K562 (cell line): ENCODE data around the gene SLC27A4. TPM values are rescaled to one million over a fixed set of nuclear protein-coding genes. Genes with fewer than 3 reads are reported as not detected.
A peak's percentile ranks its signal among the peaks of the same experiment; 100 is the strongest.

Experiments
- ATAC-seq: fragments of 200-7000 bp; cut with Tn5 transposase; 3 replicates; pipeline ENCODE4 v1.9.1; 2020; ENCODE audit warnings: moderate library complexity
- BruUV-seq: library from RNA; stranded (reverse); fragments of 400-500 nt; replicated peaks from 2 replicates; lab custom pipeline; 2021; lab: Mats Ljungman, UMichigan
- CTCF ChIA-PET: fragments of 300-600 bp; formaldehyde crosslinking; extraction: SDS; loops from one replicate; lab custom pipeline; 2021; ENCODE audit warnings: low intra/inter-chr PET ratio; lab: Yijun Ruan, JAX
- POLR2A ChIA-PET: fragments of 300-600, 350-650 bp; sonication (Branson Sonifier 250); formaldehyde crosslinking; extraction: SDS; loops from one replicate; lab custom pipeline; 2021; ENCODE audit warnings: antibody characterized with exemption, inconsistent platforms; lab: Yijun Ruan, JAX
- DNase-seq, 4 experiments: peaks; one replicate each; pipeline versions ENCODE4 v3.0.0 to v3.0.0-alpha.2; 2011 to 2018; ENCODE audit warnings: low spot score in 3 of 4, mixed read lengths in 3 of 4; ENCODE audit errors: extremely low read depth in 1 of 4
- FAIRE-seq: peaks from 2 replicates; lab custom pipeline; 2011; peaks lifted over from hg19 to GRCh38; lab: Jason Lieb, UNC
- H2AFZ ChIP-seq: 2 replicates; pipeline ENCODE4 v1.6.0; 2011; ENCODE audit warnings: low read depth, low read length, control low read depth, inconsistent platforms
- H3K27ac ChIP-seq: fragments of 200-600 bp; 3 replicates; pipeline ENCODE4 v1.8.0; 2011; ENCODE audit warnings: low read depth, mild to moderate bottlenecking, control low read depth, inconsistent platforms, low read length, moderate library complexity, mixed read lengths; ENCODE audit errors: extremely low read depth
- H3K27me3 ChIP-seq, 2 experiments: fragments of 300-600 bp in 1 of 2; 2 replicates in 1 of 2; 3 replicates in 1 of 2; pipeline versions ENCODE4 v1.6.0 to v1.8.0; 2011; ENCODE audit warnings: inconsistent platforms in 2 of 2, low read length in 2 of 2, mild to moderate bottlenecking in 1 of 2, mixed read lengths in 1 of 2, moderate library complexity in 1 of 2; ENCODE audit not compliant: control insufficient read depth in 2 of 2, insufficient read depth in 2 of 2
- H3K36me3 ChIP-seq: fragments of 300-600 bp; 3 replicates; pipeline ENCODE4 v1.8.0; 2011; ENCODE audit warnings: mild to moderate bottlenecking, low read length, inconsistent platforms; ENCODE audit not compliant: control insufficient read depth, insufficient read depth
- H3K4me1 ChIP-seq, 2 experiments: fragments of 200-600 bp in 1 of 2; replicated peaks in 1 of 2; 2 replicates in 1 of 2; 3 replicates in 1 of 2; pipeline versions ENCODE4 v1.5.1 to v1.8.0; 2011; ENCODE audit warnings: inconsistent platforms in 2 of 2, low read length in 2 of 2, mild to moderate bottlenecking in 1 of 2, mixed read lengths in 1 of 2, moderate library complexity in 1 of 2; ENCODE audit not compliant: control insufficient read depth in 2 of 2, insufficient read depth in 2 of 2
- H3K4me2 ChIP-seq: 2 replicates; pipeline ENCODE4 v1.6.1; 2011; ENCODE audit warnings: low read length, control low read depth, inconsistent platforms, mixed read lengths; ENCODE audit not compliant: insufficient read depth
- H3K4me3 ChIP-seq: fragments of 200-600 bp; sonication (generic), shearing (Covaris generic); 2 replicates; pipeline ENCODE4 v1.5.1; 2016; ENCODE audit warnings: control low read depth, inconsistent platforms
- H3K79me2 ChIP-seq: fragments of 200-600 bp; 3 replicates; pipeline ENCODE4 v1.8.0; 2011; ENCODE audit warnings: low read length, inconsistent platforms; ENCODE audit not compliant: control insufficient read depth, insufficient read depth
- H3K9ac ChIP-seq, 2 experiments: 2 replicates each; pipeline versions ENCODE4 v1.6.0 to v1.6.1; 2011; ENCODE audit warnings: low read depth in 2 of 2, low read length in 2 of 2, control low read depth in 1 of 2, inconsistent platforms in 1 of 2, mild to moderate bottlenecking in 1 of 2, mixed read lengths in 1 of 2; ENCODE audit not compliant: insufficient read depth in 1 of 2
- H3K9me1 ChIP-seq: one replicate; pipeline ENCODE4 v1.6.0; 2011; ENCODE audit warnings: inconsistent platforms, mild to moderate bottlenecking, low read length, moderate library complexity; ENCODE audit not compliant: control insufficient read depth, insufficient read depth
- H3K9me3 ChIP-seq: replicated peaks from 2 replicates; pipeline ENCODE4 v1.5.1; 2011; ENCODE audit warnings: low read depth, low read length, inconsistent platforms; ENCODE audit not compliant: control insufficient read depth, insufficient read depth
- H4K20me1 ChIP-seq: replicated peaks from 2 replicates; pipeline ENCODE4 v1.6.1; 2011; ENCODE audit warnings: low read length, inconsistent platforms, mixed read lengths; ENCODE audit not compliant: control insufficient read depth, insufficient read depth
- CXXC5 ChIP-seq: fragments of 250-450 bp; sonication (Bioruptor Pico); IDR thresholded peaks from 2 replicates; pipeline ENCODE4 v1.8.0; 2022; ENCODE audit warnings: inconsistent platforms, mild to moderate bottlenecking, moderate library complexity
- EP400 ChIP-seq: fragments of 450-650 bp; IDR thresholded peaks from 2 replicates; pipeline ENCODE4 v1.6.1; 2017; ENCODE audit warnings: antibody characterized with exemption, mild to moderate bottlenecking, moderate library complexity
- NR0B1 ChIP-seq: fragments of 450-650 bp; IDR thresholded peaks from one replicate; pipeline ENCODE4 v1.6.1; 2018; ENCODE audit warnings: mild to moderate bottlenecking, moderate library complexity; ENCODE audit not compliant: partially characterized antibody
- SMC3 ChIP-seq: conservative IDR thresholded peaks from 2 replicates; pipeline ENCODE4 v1.6.1; 2011; ENCODE audit warnings: low read depth, low read length, improper control_type of control experiment; ENCODE audit not compliant: insufficient read depth
- TRIM28 ChIP-seq: fragments of 450-650 bp; IDR thresholded peaks from 2 replicates; pipeline ENCODE4 v1.6.1; 2017
- ZNF589 ChIP-seq: fragments of 200-800 bp; sonication (Bioruptor generic); IDR thresholded peaks from 2 replicates; pipeline ENCODE4 v1.6.1; 2016; ENCODE audit warnings: low read depth, missing genetic modification characterization, missing compliant biosample characterization
- ZNF764 ChIP-seq: fragments of 250-450 bp; sonication (Bioruptor Pico); IDR thresholded peaks from 2 replicates; pipeline ENCODE4 v1.4.0; 2020; ENCODE audit warnings: low read depth, mild to moderate bottlenecking, moderate library complexity
- WGBS: fragments of 100-300 bp; shearing (Covaris generic); methylation state at CpG from one replicate; pipeline ENCODE4 v1.1.6; 2016; ENCODE audit warnings: low coverage, mixed read lengths; ENCODE audit not compliant: insufficient coverage; ENCODE audit errors: missing lambda C conversion rate; 5-methylcytosine and 5-hydroxymethylcytosine counted together
- in situ Hi-C: fragments of 300-500 bp; cut with MboI; formaldehyde crosslinking; loops from 4 replicates; pipeline ENCODE4 v1.15.0; 2018; ENCODE audit warnings: inconsistent platforms, mixed read lengths
- intact Hi-C: fragments of 100-400 bp; cut with micrococcal nuclease; formaldehyde crosslinking; loops from 2 replicates; pipeline ENCODE4 v1.14.2; 2022
- polyA plus RNA-seq, 8 experiments: library from polyadenylated mRNA; depleted of rRNA in 4 of 8; stranded (reverse) in 5 of 8; unstranded in 3 of 8; fragments of >200 nt; fragmentation: Nextera tagmentation in 2 of 8; fragmentation: Illumina TruSeq in 1 of 8; extraction: Ambion mirVana in 2 of 8; extraction: Trizol in 1 of 8; gene quantifications; 2 replicates each; pipeline versions ENCODE4 v1.2.1 to v1.2.3, GENCODE V29; 2011 to 2014; ENCODE audit warnings: inconsistent platforms in 1 of 8, missing spikeins in 1 of 8
- total RNA-seq, 7 experiments: library from RNA; depleted of rRNA in 6 of 7; stranded (reverse); fragments of >200 nt in 6 of 7; fragmentation: Illumina TruSeq in 2 of 7; extraction: Trizol in 2 of 7; gene quantifications; 2 replicates each; pipeline versions ENCODE4 v1.2.1 to v1.2.3, GENCODE V29; 2011 to 2021; ENCODE audit warnings: low replicate concordance in 1 of 7

Gene SLC27A4
- total and polyA plus RNA-seq, 9 of the 15 experiments (the other 6 are each of a cell fraction or from before 2014, with no cell fraction given), result 0.25 to 35.7 (median 14.0) TPM

- H3K9me3 ChIP-seq, result no peaks in the 10 kb centered on the region
- H3K4me2 ChIP-seq, result peak overlapping the region; percentile 97
- peak overlapping the region; percentile 99; the same call in 1 of the 2 replicates for H2AFZ ChIP-seq
- peaks cover 49% of the 10 kb centered on the region for H3K79me2 ChIP-seq
- no TSS peak for BruUV-seq
- peaks cover 8 to 19% of the 10 kb centered on the region in 2 experiments for H3K4me1 ChIP-seq
- H3K9ac ChIP-seq, result peak overlapping the region; percentile 92 to 93
- POLR2A ChIA-PET, result interaction anchor here (0.6 to 4.0 kb wide), 11 partner anchors 10 to 1417 kb away, joined by 3 to 35 read pairs (median 4); no protein-coding TSS in a partner anchor
- CTCF ChIA-PET, result no interaction called here
- no peak for FAIRE-seq
- 49% methylated on average over 7 of the region's 7 CpGs for WGBS
- H3K9me1 ChIP-seq, result no peaks in the 10 kb centered on the region
- no peak for ATAC-seq
- H4K20me1 ChIP-seq, result no peaks in the 10 kb centered on the region
- peak overlapping the region; percentile 67 for H3K4me3 ChIP-seq
- in situ Hi-C loops (loop anchor here (5.0 to 10.0 kb wide), 2 partner anchors 1351 to 1563 kb away; no protein-coding TSS in a partner anchor), intact Hi-C loops (no loop called here)
- no peaks in the 10 kb centered on the region for H3K27me3 ChIP-seq
- H3K36me3 ChIP-seq, result peaks cover 69% of the 10 kb centered on the region
- peak overlapping the region; percentile 94 for H3K27ac ChIP-seq
- TF ChIP-seq ZNF589 (CRISPR knock-in tag), result no peak
- no peak for TF ChIP-seq NR0B1
- no peak for TF ChIP-seq TRIM28
- no peak for TF ChIP-seq ZNF764
- no peak for TF ChIP-seq EP400
- no peak for TF ChIP-seq SMC3
- TF ChIP-seq CXXC5 (CRISPR knock-in tag), result no peak
- peak in 1 of 4 experiments; percentile 48 for DNase-seq
Observed at GRCh38 chr9:128321343-128321742, 19.0 kb upstream of the SLC27A4 start.
